Fibroblast of pulmonary artery (primary cell): Measurements from ENCODE around the gene RAB39B.

ENCODE experiments used
- DNase-seq: peaks from one replicate; pipeline ENCODE4 v3.0.0-alpha.2; 2010; ENCODE audit warnings: low read depth
- H3K4me3 ChIP-seq: replicated peaks from 2 replicates; pipeline ENCODE4 v1.5.1; 2011; ENCODE audit warnings: low read depth, mild to moderate bottlenecking, control low read depth, low read length, moderate library complexity
- CTCF ChIP-seq: IDR thresholded peaks from 2 replicates; pipeline ENCODE4 v1.5.1; 2011; ENCODE audit warnings: mild to moderate bottlenecking, control low read depth, low read length, inconsistent platforms; ENCODE audit errors: missing control alignments

The RAB39B gene

DNA sequence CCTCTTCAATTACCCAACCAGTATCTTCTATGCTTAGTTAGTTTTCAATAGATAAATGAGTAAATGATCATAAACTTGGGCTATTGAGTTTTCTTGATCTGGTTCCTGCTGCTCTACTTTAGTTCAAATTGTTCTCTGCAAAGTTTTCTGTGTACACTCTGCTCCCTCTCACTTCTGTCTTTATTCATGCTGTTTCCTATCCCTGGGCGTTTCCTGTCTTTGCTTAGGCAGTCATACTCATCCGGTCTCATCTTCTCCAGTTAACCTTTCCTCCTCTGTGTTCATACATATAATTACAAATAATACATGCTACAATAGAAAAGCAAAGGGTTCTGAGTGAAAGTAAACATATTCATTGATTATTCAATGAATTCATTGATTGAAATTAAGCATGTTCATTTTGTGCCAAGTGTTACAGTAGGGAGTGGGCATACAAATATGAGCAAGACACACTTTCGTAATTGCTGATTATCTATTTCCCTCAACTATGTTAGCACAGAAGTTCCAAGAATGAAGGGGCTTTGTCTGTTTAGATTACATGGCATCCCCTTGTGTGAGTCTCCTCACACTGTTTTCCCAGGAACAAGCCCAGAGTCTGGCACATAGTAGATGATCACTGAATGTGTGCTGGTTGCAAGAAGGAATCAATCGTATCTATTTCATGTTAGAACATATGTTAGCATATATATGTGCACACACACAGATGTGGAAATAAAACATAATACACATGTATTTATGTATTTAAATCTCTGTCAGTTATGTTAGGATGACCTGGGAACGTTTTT is 1.1 kb downstream of the RAB39B start:
- no peak for TF ChIP-seq CTCF
- no peak overlapping the region for H3K4me3 ChIP-seq

DNA sequence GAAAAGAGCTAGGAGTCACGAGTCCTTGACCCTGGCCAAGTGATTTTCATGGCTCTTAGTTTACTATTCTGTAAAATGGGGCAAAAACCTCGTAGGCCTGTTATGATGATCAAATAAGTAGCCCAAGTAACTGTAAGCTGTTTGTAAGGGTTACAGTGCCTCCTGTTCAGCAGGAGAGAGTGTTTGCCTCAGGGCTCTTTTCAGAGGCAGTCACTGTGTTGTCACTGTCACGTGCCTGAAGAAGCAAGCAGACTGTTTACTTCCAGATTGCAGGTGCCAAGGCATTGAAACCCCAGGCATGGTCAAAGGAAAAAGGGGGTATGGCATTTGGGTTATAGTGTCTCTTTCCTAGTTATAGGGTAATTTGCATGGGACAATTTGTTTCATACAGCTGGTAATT is 4.5 kb downstream of the RAB39B start:
- H3K4me3 ChIP-seq = no peak overlapping the region
- no peak for DNase-seq
- TF ChIP-seq CTCF = no peak

More for the DNA sequence above, 1.1 kb downstream of the RAB39B start:
- DNase-seq = no peak

GRCh38 chrX:155251391-155251790 is 12.9 kb downstream of the RAB39B start:
- TF ChIP-seq CTCF = no peak
- no peak for DNase-seq
- H3K4me3 ChIP-seq = no peak overlapping the region

- TF ChIP-seq CTCF = no peak
- no peak overlapping the region for H3K4me3 ChIP-seq
- DNase-seq = no peak
These were observed 16.8 kb downstream of the RAB39B start for GRCh38 chrX:155247497-155247896.

DNA sequence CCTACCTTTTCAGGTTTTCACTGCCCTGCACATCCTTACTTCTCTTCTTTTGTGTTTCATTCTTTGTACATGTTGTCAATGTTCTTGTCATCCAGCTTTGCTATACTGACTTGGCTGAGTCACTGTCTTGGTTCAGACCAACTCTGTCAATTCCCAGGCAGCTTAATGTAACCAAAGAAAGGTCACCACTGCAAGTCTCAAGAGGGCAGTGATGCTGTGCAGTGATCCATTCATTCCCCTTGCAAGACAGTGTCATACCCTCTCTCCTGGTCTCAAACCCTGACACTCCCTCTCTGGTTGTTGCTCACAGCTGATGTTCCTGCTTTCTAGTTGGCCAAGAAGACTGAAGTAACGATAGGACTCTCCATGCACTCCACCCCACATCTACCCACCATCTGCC is 17.5 kb downstream of the RAB39B start:
- no peak for TF ChIP-seq CTCF
- no peak for DNase-seq
- H3K4me3 ChIP-seq = no peak overlapping the region

DNA sequence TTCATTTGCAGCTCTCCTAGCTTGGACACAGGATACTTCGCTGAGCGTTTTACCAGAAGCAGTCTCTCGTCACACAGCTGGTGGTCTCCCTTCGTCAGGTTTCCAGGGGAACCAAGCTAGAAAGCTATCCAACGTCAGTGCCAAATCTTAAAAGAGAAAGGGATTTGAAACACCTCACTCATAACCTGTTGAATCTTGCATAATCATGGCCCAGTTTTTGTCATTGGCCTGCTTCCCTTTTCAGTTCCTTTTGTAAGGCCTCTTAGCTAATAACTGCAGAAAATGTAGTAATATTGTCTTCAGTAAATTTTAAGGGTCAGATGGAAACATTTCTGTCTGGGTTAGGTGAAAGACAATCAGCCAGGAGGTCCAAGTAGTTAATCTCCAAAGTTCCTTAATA is 22.0 kb downstream of the RAB39B start:
- no peak for DNase-seq
- no peak overlapping the region for H3K4me3 ChIP-seq
- TF ChIP-seq CTCF = no peak

DNA sequence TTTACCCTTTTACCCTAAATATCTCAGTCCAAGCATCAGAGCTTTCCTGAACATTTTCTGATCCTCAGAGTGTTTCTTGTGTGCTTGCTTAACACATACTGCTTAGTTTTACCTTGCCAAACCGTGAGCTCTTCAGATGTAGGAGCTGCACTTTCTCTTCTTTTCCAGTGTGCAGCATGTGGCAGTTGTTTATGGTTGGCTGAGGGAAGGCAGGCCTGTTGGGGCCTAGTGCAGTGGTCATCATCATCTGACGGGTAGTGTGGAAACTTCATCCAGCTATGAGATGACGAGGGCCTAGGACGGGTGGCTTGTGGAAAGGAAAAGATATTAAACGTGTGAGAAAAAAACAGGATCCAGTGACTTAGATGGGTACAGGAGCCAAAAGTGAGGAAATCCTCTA is 26.6 kb downstream of the RAB39B start:
- DNase-seq = no peak
- no peak for TF ChIP-seq CTCF
- H3K4me3 ChIP-seq = no peak overlapping the region
